DOHH2 (cell line): Measurements from ENCODE around the gene REC114.

Experiments used
- H3F3A ChIP-seq: fragments of 200-600 bp; sonication (generic), shearing (Covaris generic); 2 replicates; pipeline ENCODE4 v1.6.0; 2016; ENCODE audit warnings: antibody characterized with exemption, mild to moderate bottlenecking; ENCODE audit not compliant: control insufficient read depth, insufficient read depth
- H3K27ac ChIP-seq: fragments of 200-600 bp; sonication (generic); 2 replicates; pipeline ENCODE4 v1.5.1; 2014; ENCODE audit warnings: low read depth, mild to moderate bottlenecking, low read length, moderate library complexity
- H3K27me3 ChIP-seq: fragments of 200-600 bp; sonication (generic); 2 replicates; pipeline ENCODE4 v1.6.1; 2014; ENCODE audit warnings: mild to moderate bottlenecking, low read length, mixed read lengths; ENCODE audit not compliant: control insufficient read depth
- H3K36me3 ChIP-seq: fragments of 200-600 bp; sonication (generic); 2 replicates; pipeline ENCODE4 v1.6.1; 2014; ENCODE audit warnings: mild to moderate bottlenecking, low read length, moderate library complexity, mixed read lengths; ENCODE audit not compliant: control insufficient read depth
- H3K4me1 ChIP-seq: fragments of 200-600 bp; sonication (generic); 2 replicates; pipeline ENCODE4 v1.6.1; 2014; ENCODE audit warnings: mild to moderate bottlenecking, low read length, mixed read lengths; ENCODE audit not compliant: control insufficient read depth
- H3K4me2 ChIP-seq: fragments of 200-600 bp; sonication (generic); 2 replicates; pipeline ENCODE4 v1.6.0; 2014; ENCODE audit warnings: mild to moderate bottlenecking, low read length, moderate library complexity
- H3K4me3 ChIP-seq: fragments of 200-600 bp; sonication (generic); 2 replicates; pipeline ENCODE4 v1.5.1; 2014; ENCODE audit warnings: mild to moderate bottlenecking, low read length, mixed read lengths
- H3K79me2 ChIP-seq: fragments of 200-600 bp; sonication (generic); 2 replicates; pipeline ENCODE4 v1.6.1; 2014; ENCODE audit warnings: mild to moderate bottlenecking, low read length, mixed read lengths; ENCODE audit not compliant: control insufficient read depth
- H3K9me2 ChIP-seq: fragments of 200-600 bp; sonication (generic); replicated peaks from 2 replicates; pipeline ENCODE4 v1.6.1; 2014; ENCODE audit warnings: mild to moderate bottlenecking, low read length, mixed read lengths; ENCODE audit not compliant: control insufficient read depth
- H3K9me3 ChIP-seq: fragments of 200-600 bp; sonication (generic); 2 replicates; pipeline ENCODE4 v1.6.1; 2014; ENCODE audit warnings: antibody characterized with exemption, low read length, mixed read lengths; ENCODE audit not compliant: control insufficient read depth, insufficient read depth
- H4K20me1 ChIP-seq: fragments of 200-600 bp; sonication (generic); 2 replicates; pipeline ENCODE4 v1.6.0; 2014; ENCODE audit warnings: low read depth, mild to moderate bottlenecking, antibody characterized with exemption, low read length, moderate library complexity; ENCODE audit not compliant: control insufficient read depth, insufficient read depth
- EZH2phosphoT487 ChIP-seq: fragments of 200-600 bp; sonication (generic); IDR thresholded peaks from 2 replicates; pipeline ENCODE4 v1.6.1; 2017; ENCODE audit warnings: borderline replicate concordance, mild to moderate bottlenecking, antibody characterized with exemption, low read length, moderate library complexity, mixed read lengths
- TF ChIP-seq, protein P1 (sequence below): fragments of 200-600 bp; sonication (generic); IDR thresholded peaks from one replicate; pipeline ENCODE4 v1.5.1; 2014; ENCODE audit warnings: antibody characterized with exemption, mild to moderate bottlenecking, low read depth, low read length; ENCODE audit not compliant: poor library complexity, severe bottlenecking

REC114 gene

GRCh38 chr15:73602446-73602843 lies 159.5 kb downstream of the REC114 start:
- no peak overlapping the region for H3K4me3 ChIP-seq
- H4K20me1 ChIP-seq: peaks cover 33% of the 10 kb centered on the region
- no peaks in the 10 kb centered on the region for H3K27me3 ChIP-seq
- TF ChIP-seq, protein P1, sequence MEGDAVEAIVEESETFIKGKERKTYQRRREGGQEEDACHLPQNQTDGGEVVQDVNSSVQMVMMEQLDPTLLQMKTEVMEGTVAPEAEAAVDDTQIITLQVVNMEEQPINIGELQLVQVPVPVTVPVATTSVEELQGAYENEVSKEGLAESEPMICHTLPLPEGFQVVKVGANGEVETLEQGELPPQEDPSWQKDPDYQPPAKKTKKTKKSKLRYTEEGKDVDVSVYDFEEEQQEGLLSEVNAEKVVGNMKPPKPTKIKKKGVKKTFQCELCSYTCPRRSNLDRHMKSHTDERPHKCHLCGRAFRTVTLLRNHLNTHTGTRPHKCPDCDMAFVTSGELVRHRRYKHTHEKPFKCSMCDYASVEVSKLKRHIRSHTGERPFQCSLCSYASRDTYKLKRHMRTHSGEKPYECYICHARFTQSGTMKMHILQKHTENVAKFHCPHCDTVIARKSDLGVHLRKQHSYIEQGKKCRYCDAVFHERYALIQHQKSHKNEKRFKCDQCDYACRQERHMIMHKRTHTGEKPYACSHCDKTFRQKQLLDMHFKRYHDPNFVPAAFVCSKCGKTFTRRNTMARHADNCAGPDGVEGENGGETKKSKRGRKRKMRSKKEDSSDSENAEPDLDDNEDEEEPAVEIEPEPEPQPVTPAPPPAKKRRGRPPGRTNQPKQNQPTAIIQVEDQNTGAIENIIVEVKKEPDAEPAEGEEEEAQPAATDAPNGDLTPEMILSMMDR: no peak
- TF ChIP-seq EZH2phosphoT487: no peak
- H3K79me2 ChIP-seq: peaks cover 98% of the 10 kb centered on the region
- H3K36me3 ChIP-seq: no peaks in the 10 kb centered on the region
- H3K4me2 ChIP-seq: no peak overlapping the region
- H3F3A ChIP-seq: no peaks in the 10 kb centered on the region
- H3K4me1 ChIP-seq: peaks cover 11% of the 10 kb centered on the region
- no peaks in the 10 kb centered on the region for H3K9me2 ChIP-seq
- H3K9me3 ChIP-seq: no peaks in the 10 kb centered on the region
- H3K27ac ChIP-seq: no peak overlapping the region

- Histone ChIP-seq H3F3A (no peaks in the 10 kb centered on the region), H3K9me2 (no peaks in the 10 kb centered on the region), H3K36me3 (no peaks in the 10 kb centered on the region), H3K9me3 (no peaks in the 10 kb centered on the region), H3K4me3 (no peak overlapping the region), H3K27ac (no peak overlapping the region), H3K79me2 (peaks cover 98% of the 10 kb centered on the region), H3K4me1 (peaks cover 17% of the 10 kb centered on the region), H4K20me1 (peaks cover 38% of the 10 kb centered on the region), H3K27me3 (no peaks in the 10 kb centered on the region), H3K4me2 (no peak overlapping the region)
- TF ChIP-seq EZH2phosphoT487: no peak
- TF ChIP-seq, protein P1: no peak
These were observed 160.0 kb downstream of the REC114 start for GRCh38 chr15:73602992-73603391.

- Histone ChIP-seq H3K4me1 (peaks cover 21% of the 10 kb centered on the region), H3K4me2 (no peak overlapping the region), H3K4me3 (no peak overlapping the region), H4K20me1 (peaks cover 36% of the 10 kb centered on the region; the same call in 1 of the 2 replicates), H3K27me3 (no peaks in the 10 kb centered on the region), H3K27ac (no peak overlapping the region), H3K9me2 (no peaks in the 10 kb centered on the region), H3K79me2 (peaks cover 99% of the 10 kb centered on the region), H3F3A (no peaks in the 10 kb centered on the region), H3K36me3 (no peaks in the 10 kb centered on the region), H3K9me3 (no peaks in the 10 kb centered on the region)
- TF ChIP-seq EZH2phosphoT487: no peak
- TF ChIP-seq, protein P1: no peak
These were observed 161.5 kb downstream of the REC114 start for GRCh38 chr15:73604477-73604876.
